EH (cell line): ENCODE measurements around the gene PIK3CD.
"Not testable (repeated sequence)": the region's sequence is repeated elsewhere in the genome, so short reads cannot be mapped to it uniquely, and the experiment has no call there.

Experiments used
- DNase-seq: peaks from one replicate; pipeline ENCODE4 v3.0.0-alpha.2; 2015; ENCODE audit warnings: low read depth

Gene PIK3CD

GRCh38 chr1:9689971-9690381 lies 38.4 kb downstream of the PIK3CD start:
- peak; percentile 55 for DNase-seq

GRCh38 chr1:9690440-9691107 lies 39.0 kb downstream of the PIK3CD start:
- no peak for DNase-seq

- DNase-seq: peak; percentile 63
Measured at GRCh38 chr1:9691108-9691445, 39.5 kb downstream of the PIK3CD start.

GRCh38 chr1:9691691-9692090 lies 40.2 kb downstream of the PIK3CD start:
- DNase-seq: peak; percentile 27

GRCh38 chr1:9696793-9697192 lies 45.3 kb downstream of the PIK3CD start:
- DNase-seq: peak; percentile 20

- DNase-seq: no peak
Measured at GRCh38 chr1:9699361-9699760, 47.8 kb downstream of the PIK3CD start.

GRCh38 chr1:9700340-9700739 lies 48.8 kb downstream of the PIK3CD start:
- DNase-seq: peak; percentile 89

GRCh38 chr1:9701665-9702064 lies 50.1 kb downstream of the PIK3CD start:
- peak; percentile 53 for DNase-seq

GRCh38 chr1:9703165-9703509 lies 51.6 kb downstream of the PIK3CD start:
- no peak for DNase-seq

GRCh38 chr1:9703681-9704080 lies 52.1 kb downstream of the PIK3CD start:
- DNase-seq: no peak

GRCh38 chr1:9705337-9706093 lies 54.0 kb downstream of the PIK3CD start:
- DNase-seq: peak; percentile 79

GRCh38 chr1:9706178-9706577 lies 54.6 kb downstream of the PIK3CD start:
- no peak for DNase-seq

GRCh38 chr1:9710037-9710436 lies 58.5 kb downstream of the PIK3CD start:
- no peak for DNase-seq

- DNase-seq: no peak
Measured at GRCh38 chr1:9711466-9712020, 60.0 kb downstream of the PIK3CD start.

GRCh38 chr1:9712767-9713166 lies 61.2 kb downstream of the PIK3CD start:
- DNase-seq: not testable (repeated sequence)

GRCh38 chr1:9714257-9714718 lies 62.8 kb downstream of the PIK3CD start:
- no peak for DNase-seq

GRCh38 chr1:9715536-9716226 lies 64.2 kb downstream of the PIK3CD start:
- no peak for DNase-seq

GRCh38 chr1:9716404-9717192 lies 65.1 kb downstream of the PIK3CD start:
- DNase-seq: no peak

- DNase-seq: peak; percentile 28
Measured at GRCh38 chr1:9717193-9718005, 65.9 kb downstream of the PIK3CD start.

GRCh38 chr1:9718006-9718680 lies 66.6 kb downstream of the PIK3CD start:
- DNase-seq: no peak
